NOMO-1 (cell line): ENCODE data around the gene ZNRF1.
"Not testable (repeated sequence)": the region's sequence is repeated elsewhere in the genome, so short reads cannot be mapped to it uniquely, and the experiment has no call there.

Experiments used
- DNase-seq, 2 experiments: peaks; one replicate each; lab custom pipeline; 2025; ENCODE audit not compliant: unreplicated experiment in 2 of 2; lab: John Stamatoyannopoulos, UW

Gene ZNRF1

DNA sequence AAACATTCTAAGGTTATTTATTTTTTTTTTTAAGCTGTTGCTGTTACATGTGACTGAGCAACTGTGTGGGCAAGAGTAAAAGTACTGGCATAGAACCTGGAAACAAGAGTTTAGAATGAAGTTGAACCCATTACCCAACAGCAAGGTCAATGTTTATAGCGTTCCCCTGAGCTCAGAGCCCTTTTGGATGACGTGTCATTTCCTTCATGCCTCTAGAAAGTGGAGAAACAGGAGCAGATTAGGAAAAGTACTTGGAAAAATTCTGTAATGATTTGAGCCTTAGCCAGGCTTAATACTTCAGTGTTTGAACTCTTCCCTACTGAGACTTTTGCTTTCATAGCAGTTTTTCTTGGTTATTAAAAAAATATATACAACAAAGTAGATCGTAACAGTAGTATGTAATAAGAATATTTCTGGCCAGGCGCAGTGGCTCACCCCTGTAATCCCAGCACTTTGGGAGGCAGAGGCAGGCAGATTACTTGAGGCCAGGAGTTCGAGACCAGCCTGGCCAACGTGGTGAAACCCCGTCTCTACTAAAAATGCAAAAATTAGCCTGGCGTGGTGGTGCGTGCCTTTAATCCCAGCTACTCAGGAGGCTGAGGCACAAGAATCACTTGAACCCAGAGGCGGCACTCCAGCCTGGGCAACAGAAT lies 27.5 kb downstream of the ZNRF1 start:
- DNase-seq = not testable (repeated sequence)

DNA sequence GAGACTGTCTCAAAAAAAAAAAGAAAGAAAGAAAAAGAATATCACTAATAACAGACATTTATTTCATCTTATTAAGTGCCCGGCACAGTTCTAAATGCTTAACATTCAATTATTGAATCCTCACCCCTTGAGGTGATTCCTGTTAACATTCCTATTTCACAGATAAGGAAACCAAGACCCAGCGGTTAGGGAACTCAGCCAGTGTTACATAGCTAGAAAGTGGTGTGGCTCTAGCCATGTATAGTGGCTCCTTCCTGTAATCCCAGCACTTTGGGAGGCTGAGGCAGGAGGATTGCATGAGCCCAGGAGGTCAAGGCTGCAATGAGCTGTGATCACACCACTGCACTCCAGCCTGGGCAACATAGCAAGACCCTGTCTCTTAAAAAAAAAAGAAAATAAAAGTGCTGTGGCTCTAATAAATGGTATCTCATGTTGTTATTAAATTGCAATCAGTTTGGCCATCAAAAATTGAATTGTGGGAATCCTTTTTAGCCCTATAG lies 28.1 kb downstream of the ZNRF1 start:
- DNase-seq = no peak

DNA sequence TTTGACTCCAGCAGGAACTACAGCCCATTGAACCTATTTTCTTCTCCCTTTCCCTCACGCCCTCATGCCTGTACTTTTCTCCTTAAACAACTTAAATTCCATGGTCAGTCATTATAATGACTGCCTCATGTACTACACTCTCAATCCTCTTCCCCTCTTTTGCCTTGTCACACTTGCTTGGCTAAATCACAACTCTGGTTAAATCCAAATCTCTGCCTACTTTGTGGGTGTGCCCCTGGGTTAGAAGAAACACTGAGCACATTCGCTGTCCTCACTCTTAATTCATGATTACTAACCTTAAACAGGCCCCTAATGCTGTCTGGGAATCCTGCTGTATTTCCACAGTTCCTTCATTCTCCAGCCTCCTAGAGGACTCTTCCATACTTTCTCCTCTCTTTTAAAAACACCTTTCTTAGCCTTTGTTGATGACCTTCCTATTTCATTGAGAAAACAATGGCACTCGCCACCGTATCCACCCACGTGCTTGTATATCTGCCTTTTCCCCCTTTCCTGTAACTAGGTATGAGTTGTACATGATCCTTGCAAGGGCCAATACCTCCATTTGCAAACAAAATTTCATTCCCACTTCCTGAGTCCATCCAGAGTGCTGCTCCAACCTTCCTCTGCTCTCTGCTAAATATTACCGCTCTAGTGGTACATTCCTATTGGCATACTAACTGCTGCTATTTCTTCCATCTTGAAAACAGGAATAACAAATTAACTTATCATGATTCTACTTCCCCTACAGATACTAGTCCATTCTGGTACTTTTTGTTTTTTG lies 28.9 kb downstream of the ZNRF1 start:
- no peak for DNase-seq

DNA sequence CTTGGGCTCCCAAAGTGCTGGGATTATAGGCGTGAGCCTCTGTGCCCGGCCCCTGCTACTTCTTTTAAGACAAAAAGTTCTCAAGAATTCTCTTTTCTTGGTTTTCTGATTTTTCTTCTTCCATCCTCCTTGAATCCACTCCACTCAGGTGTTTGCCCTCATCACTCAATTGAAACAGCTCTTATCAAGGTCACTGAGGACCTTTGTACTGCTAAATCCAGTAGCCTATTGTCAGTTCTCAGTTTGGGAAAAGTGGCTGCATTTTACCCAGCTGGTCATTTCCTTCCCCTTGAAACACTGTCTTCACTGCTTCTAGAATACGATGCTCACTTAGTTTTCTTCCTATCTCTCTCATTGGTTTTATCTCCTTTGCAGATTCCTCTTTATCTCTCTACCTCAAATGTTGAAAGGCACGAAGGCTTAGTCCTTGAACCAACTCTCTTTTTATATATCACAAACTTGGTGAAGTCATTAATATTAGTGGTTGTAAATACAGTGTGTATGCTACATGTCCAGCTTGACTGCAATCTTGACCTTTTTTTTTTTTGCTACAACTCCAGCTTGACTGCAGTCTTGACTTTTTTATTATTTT lies 29.8 kb downstream of the ZNRF1 start:
- no peak for DNase-seq

DNA sequence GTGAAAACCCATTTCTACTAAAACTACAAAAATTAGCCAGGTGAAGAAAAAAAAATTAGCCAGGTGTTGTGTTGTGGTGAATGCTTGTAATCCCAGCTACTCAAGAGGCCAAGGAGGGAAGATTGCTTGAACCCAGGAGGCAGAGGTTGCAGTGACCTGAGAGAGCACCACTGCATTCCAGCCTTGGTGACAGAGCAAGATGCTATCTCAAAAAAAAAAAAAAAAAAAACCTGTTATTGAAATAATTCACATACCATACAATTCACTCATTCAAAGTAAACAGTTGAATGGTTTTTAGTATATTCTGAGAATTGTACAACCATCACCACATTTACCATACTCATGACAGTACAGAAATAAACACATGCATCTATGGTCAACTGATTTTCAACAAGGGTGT lies 31.0 kb downstream of the ZNRF1 start:
- DNase-seq = no peak

DNA sequence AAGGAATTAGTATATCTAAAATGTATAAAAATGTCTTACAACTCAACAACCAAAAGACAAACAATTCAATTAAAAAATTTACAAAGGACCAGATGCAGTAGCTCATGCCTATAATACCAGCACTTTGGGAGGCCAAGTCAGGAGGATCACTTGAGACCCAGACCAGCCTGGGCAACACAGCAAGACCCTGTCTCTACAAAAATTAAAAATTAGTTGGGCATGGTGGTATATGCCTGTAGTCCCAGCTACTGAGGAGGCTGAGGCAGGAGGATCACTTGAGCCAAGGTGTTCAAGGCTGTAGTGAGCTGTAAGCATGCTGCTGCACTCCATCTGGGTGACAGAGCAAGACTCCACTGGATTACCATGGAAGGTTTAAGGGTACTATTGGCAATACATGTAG lies 33.8 kb downstream of the ZNRF1 start:
- no peak for DNase-seq

DNA sequence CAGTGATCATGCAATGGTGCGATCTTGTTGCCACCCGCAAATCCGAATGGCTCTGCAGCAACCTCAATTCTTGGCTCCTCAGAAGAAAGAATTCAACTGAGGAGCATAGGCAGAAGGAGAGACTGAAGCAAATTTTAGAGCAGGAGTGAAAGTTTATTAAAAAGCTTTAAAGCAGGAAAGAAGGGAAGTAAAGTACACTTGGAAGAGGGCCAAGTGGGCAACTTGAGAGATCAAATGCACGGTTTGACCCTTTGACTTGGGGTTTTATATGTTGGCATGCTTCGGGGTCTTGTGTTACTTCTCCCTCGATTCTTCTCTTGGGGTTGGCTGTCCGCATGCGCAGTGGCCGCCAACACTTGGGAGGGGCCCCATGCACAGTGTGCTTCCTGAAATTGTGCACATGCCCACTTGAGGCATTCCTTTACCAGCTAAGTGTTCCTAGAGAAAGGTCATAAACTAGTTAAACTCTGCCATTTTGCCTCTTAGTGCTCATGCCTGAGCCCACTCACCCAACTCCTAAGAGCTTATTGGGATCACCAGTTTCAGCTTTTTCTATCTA lies 36.7 kb downstream of the ZNRF1 start:
- no peak for DNase-seq

DNA sequence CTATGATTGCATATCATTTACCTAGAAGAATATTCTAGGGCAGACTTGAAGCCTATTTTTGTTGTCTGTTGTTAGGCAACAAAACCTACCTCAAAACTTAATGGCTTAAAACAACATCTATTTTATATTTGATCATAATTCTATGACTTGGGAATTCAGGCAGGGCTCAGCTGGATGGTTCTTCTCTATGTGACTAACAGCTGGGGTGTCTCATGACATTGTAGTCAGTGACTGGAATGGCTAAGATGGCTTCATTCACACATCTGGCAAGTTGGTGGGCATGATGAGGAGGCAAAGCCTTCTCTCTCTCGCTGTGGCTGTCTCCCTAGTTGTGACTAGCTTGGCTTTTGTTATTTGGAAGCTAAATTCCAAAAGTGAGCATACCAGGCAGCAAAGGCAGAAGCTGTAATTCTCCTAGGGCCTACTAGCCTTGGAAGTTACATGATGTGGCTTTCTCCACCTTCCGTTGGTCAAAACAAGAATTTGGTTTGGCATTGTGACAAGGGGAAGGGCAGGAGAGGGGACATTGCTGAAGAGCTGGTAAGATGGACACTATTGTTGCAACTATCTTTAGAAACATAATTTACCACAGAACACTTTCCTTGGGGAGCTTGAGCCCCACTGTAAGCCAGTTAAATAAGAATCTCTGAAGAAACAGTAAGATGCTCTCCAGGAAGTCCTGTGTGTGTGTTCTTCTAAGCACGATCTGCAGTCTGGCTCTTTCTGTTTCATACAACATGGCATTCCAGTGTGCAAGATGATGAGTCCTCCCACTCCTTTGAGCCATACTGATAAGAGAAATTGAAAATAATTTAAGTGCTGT lies 39.4 kb downstream of the ZNRF1 start:
- DNase-seq = peak; percentile 14 to 38

DNA sequence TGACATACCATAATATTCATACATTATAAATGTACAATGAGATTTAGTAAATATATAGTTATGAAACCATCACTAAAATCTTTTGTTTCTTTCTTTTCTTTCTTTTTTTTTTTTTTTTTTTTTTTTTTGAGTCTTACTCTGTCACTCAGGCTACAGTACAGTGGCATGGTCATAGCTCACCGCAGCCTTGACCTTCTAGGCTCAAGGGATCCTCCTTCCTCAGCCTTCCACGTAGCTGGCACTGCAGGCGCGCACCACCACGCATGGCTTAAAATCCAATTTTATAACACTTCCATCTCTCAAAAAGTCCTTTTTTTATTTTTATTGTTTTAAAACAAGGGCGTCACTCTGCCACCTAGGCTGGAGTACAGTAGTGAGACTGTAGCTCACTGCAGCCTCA lies 41.1 kb downstream of the ZNRF1 start:
- DNase-seq = no peak

DNA sequence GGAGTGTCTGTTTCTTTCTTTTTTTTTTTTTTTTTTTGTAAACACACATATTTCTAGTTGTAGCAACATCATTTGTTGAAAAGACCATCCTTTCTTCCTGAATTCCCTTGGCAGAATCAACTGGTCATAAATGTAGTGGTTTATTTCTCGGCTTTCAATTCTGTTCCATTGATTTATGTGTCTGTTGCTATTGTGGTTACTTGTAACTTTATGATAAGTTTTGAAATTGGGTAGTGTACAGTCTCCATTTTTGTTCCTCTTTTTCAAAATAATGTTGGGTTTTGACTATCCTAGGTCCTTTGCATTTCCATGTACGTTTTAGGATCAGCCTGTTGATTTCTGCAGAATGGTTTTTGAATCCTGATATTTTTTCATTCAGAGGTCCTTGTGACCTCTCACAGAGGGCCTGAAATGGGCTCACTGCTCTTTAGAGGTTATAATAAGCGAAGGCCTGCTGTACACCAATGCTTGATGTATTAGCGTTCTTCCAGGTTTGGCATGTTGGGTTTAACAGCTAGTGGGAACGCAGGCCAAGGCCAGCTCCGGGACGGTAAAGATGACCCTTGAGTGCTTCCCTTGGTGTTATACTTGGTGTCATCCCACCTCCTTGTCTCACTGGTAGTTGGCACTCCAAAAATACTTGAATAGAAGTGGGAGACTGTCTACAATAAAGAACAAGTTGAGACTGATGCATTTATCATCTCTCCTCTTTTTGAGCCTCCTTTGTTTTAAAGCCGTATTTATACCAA lies 43.8 kb downstream of the ZNRF1 start:
- peak; percentile 66 to 94 for DNase-seq

DNA sequence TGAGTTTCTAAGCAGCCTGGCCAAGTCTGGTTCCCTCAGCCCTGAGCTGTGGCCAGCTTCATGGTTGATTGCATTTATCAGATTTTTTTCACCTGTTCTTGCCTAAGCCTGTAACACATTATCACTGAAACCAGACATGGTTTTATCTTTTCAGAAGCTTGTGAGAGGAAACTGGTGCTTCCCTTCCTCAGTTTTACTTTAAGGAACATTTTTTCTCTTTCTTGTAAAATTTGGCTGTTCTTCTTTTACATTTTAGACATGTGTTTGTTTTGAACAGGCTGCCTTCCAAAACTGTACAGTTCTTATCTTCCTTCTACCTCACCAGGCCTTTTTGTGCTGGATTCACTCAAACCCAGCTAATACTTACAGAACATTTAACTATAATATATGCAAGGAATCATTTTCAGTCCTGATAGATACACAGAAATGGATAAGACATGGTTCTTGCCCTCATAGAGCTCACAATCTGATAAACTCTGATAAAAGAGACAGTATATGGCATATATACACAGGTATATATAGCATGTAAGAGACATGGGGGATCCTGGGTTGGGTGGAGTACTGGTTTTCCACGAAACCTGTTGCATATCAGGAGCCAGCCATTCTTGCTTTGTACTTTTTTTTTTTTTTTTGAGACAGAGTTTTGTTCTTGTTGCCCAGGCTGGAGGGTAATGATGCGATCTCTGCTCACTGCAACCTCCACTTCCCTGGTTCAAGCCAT lies 44.5 kb downstream of the ZNRF1 start:
- DNase-seq = no peak

DNA sequence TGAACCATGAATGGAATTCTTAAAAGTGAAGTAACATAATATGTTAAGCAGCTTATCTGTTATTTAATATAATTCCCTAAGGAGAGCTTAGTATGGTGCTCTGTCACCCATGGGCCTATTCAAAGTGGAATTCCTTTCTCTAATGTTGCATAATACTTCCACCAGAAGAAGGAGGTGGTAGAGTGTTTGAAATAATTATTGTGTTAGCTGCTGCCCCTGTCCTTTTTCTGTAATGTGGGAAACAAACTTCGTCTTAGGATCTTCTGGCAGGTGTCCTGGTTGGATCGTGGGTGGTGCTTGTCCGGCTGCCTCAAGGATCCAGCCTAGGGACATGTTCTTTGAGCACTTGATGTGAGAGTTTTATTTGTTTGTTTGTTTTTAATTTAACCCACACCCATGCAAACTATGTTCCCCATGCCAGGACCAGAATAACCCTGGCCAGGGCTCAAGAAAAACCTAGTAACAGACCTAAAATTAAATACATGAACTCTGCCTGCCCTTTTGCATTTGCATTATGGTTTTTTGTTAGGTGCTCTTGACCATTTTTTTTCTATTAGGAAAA lies 46.1 kb downstream of the ZNRF1 start:
- DNase-seq = no peak

DNA sequence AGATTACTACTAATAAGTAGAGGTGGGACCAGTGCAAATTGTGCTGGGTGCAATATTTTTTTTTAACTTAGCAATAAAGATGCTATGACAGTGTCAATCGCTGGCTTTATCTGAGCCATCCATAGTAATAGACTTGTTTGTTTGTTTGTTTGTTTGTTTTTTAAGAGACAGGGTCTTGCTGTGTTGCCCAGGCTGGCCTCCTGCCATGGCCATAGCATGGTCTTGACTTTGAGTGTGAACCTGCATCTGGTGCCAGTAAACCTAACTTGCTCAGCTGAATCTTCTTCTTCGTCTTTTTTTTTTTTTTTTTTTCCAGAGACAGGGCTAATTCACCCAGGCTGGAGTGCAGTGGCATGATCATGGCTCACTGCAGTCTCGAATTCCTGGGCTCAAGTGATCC lies 46.6 kb downstream of the ZNRF1 start:
- no peak for DNase-seq

DNA sequence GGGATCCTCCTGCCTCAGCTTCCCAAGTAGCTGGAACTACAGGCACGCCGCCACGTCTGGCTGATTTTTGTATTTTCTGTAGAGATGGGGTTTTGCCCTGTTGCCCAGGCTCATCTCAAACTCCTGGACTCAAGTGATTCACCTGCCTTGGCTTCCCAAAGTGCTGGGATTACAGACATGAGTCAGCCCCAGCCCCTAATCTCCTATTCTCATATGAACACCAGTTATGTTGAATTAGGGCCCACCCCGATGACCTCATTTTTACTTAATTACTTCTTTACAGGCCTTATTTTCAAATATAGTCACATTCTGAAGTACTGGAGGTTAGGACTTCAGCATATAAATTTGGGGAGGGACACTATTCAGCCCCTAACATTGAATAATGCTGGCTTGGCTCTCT lies 49.2 kb downstream of the ZNRF1 start:
- DNase-seq = no peak

DNA sequence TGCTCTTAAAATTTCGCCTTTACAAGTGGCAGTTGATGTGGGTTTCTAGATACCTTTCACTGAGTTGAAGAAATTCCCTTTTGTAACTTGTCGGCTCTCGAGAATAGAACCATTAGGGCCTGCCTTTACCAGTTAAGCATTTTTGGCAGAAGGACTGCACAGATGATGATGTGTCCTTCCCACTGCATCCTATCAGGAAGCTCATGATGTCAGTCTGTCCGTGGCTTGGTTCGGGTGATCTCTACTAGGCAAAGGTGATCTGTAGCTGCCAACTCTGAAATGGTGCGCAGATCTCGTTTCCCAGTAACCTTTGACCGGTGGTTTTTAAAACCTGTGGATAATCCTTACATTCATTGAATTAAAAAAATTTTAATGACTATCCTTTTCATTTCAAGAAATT lies 49.7 kb downstream of the ZNRF1 start:
- no peak for DNase-seq

DNA sequence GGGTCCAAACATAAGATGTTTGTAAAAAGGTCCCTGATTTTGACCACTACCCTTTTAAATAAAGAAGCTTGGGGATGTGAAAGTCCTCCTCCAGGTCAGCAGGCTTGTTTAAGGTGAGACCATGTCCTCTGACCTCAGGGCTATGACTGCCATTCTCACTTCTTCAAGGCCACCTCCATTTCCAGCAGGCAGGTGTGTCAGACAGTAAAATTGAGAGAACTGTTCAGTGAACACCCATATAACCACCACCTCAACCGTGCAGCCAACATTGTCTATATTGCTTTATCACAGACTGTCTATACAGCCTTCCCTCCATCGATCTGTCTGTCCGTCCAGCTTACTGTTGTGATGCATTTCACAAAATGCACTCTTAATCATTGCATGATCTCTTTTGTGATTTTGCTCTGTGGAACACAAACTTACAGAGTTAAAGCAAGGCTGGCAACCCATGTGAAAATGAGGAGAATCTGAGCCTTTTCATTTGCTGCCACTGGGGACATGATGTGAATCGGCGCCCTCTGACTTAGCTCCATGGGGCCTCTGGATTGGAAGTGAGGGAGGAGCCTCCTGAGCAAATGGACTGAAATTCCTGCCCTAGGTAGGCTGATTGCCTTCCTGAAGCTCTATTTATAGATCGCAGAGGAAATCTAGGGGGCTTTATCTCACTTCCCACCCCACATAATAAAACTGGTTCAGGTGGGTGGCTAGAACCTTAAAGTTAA lies 53.8 kb downstream of the ZNRF1 start:
- no peak for DNase-seq

DNA sequence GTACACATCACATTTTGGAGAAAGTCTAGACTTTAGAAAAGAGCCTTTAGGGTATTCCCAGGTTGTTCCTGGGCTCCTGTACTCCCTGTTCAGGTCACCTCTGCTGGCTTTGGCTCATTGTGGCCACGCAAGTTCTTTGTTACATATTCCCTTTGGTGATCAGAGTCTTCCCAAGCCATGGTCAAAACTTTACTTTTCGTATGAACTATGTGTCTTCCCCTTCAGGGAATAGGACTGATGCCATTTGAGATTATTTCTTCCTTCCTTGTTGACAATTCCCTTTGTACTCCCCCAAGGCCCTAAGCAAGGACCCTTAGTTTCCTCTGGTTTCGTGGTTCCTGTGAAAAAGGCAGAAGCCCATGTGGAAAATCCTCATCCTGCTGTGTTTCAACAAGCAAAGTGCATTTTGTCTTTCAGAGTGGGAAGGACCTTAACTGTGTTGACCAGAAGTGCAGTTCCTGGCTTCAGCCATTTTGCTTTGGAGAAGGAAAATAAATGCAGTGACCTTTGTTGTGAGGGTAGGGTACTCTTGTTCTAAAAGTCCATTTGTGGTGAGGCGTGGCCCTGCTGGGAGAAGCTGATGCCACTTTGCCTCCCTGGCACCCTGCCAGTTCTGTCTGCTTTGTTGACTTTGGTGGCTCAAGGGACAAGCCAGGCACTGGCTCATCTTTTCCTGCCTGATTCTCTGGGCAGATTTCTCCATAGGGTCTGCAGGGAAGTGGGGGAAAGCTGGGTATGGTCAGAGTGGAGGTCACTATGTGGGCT lies 55.1 kb downstream of the ZNRF1 start:
- DNase-seq = no peak

DNA sequence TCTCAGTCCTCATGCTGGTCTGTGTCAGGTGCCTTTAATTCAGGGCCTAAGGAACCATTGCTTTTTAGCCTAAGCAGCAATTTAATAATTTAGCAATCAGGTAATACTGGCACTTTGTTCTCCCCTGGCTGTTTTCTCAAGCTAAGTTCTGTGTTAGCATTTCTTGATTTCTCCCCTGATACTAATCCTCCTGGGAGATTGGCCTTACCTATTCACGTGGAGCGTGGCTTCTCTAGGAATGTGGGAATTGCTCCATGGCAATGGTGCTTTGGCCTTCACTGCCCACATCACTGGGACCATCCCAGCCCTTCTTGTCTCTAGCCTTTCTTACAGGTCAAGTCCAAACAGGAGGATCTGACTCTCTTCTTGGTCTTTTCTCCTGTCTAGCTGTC lies 55.7 kb downstream of the ZNRF1 start:
- no peak for DNase-seq
